Activated T-cell treated with anti-CD3 and anti-CD28 coated beads, Interleukin-2, amount 50 U/mL, for 72 hours (primary cell): Measurements from ENCODE around the gene CYS1. TPM values are rescaled to one million over a fixed set of nuclear protein-coding genes. Genes with fewer than 3 reads are reported as not detected.

Experiments used
- ATAC-seq, 2 donors: fragments of 150-1000 bp; cut with Tn5 transposase; replicated peaks in 1 of 2; 2 replicates each; pipeline ENCODE4 v1.10.0; 2021; ENCODE audit warnings: moderate library complexity in 2 of 2, mild to moderate bottlenecking in 1 of 2
- DNase-seq, 2 donors: peaks; one replicate each; pipeline ENCODE4 v3.0.0; 2021 to 2022; ENCODE audit warnings: mixed read lengths in 1 of 2
- H3K27ac Mint-ChIP-seq: one replicate; pipeline ENCODE4 v1.8.0; 2022; ENCODE audit warnings: mild to moderate bottlenecking, moderate library complexity, mixed read lengths
- H3K27me3 Mint-ChIP-seq: one replicate; pipeline ENCODE4 v1.8.0; 2022; ENCODE audit warnings: low read depth, mixed read lengths
- H3K36me3 Mint-ChIP-seq, 2 donors: one replicate each; pipeline ENCODE4 v1.8.0; 2022; ENCODE audit warnings: mixed read lengths in 2 of 2, mild to moderate bottlenecking in 1 of 2; ENCODE audit not compliant: insufficient read depth in 2 of 2
- H3K4me1 Mint-ChIP-seq: one replicate; pipeline ENCODE4 v1.8.0; 2022; ENCODE audit warnings: low read depth, mixed read lengths
- H3K4me3 Mint-ChIP-seq, 2 donors: one replicate each; pipeline ENCODE4 v1.8.0; 2022; ENCODE audit warnings: mild to moderate bottlenecking in 2 of 2, mixed read lengths in 2 of 2, moderate library complexity in 2 of 2
- H3K9me3 Mint-ChIP-seq, 2 donors: one replicate each; pipeline ENCODE4 v1.8.0; 2022; ENCODE audit warnings: mixed read lengths in 2 of 2
- total RNA-seq, 2 donors: library from RNA; stranded (reverse); gene quantifications; one replicate each; pipeline ENCODE4 v1.2.3, GENCODE V29; 2022

Gene CYS1
- total RNA-seq, 2 donors from 2014 or later = 0.46 to 0.81 TPM

DNA sequence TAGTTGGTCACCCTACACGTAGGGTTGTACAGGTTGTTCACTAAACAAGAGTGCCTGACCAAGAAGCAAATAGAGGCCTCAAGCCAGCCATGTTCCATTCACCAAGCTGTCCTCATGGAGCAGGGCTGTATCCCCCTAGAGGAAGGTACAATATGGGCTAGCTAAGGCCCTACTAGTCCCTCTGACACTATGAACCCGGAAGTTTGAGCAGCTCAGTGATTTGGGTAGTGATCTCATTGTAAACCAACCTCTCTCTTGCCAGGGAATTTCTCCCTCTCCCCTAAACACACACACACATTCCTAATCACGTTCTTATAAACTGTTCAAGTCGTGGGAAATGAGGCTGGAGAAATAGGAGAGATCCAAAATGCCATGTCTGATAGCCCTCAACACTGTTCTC, 6.7 kb upstream of the CYS1 start:
- Mint-ChIP-seq H3K27me3 (peaks cover 87% of the 10 kb centered on the region), H3K36me3 (peaks cover 2 to 6% of the 10 kb centered on the region in 2 donors), H3K4me3 (no peak overlapping the region), H3K27ac (no peak overlapping the region), H3K4me1 (peaks cover 19% of the 10 kb centered on the region), H3K9me3 (peaks cover under 1% of the 10 kb centered on the region in 2 donors)
- ATAC-seq (no peak), DNase-seq (no peak)

DNA sequence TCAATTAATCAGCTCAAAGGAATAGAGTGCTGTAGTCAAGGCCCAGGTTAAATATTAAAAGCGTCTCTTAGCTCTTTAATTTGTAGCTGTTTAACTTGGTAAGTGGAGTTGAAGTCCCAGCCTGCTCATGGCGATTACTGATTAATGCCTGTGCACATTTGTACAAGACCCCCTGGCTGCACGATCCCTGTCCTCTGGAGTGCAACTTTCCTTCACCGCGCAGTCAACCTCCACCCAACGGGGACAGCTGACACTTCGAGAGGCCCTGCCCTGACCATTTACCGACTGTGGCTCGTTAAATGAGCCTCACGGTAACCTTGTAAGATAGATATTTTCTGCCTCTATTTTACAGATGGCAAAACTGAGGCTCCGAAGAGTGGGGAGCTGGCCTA, 5.5 kb upstream of the CYS1 start:
- no peaks in the 10 kb centered on the region for H3K9me3 Mint-ChIP-seq
- no peak for ATAC-seq
- peaks cover 91% of the 10 kb centered on the region for H3K27me3 Mint-ChIP-seq
- peaks cover 22% of the 10 kb centered on the region for H3K4me1 Mint-ChIP-seq
- no peak overlapping the region for H3K4me3 Mint-ChIP-seq
- peaks cover 0 to 2% of the 10 kb centered on the region in 2 donors for H3K36me3 Mint-ChIP-seq
- H3K27ac Mint-ChIP-seq = no peak overlapping the region
- no peak for DNase-seq

DNA sequence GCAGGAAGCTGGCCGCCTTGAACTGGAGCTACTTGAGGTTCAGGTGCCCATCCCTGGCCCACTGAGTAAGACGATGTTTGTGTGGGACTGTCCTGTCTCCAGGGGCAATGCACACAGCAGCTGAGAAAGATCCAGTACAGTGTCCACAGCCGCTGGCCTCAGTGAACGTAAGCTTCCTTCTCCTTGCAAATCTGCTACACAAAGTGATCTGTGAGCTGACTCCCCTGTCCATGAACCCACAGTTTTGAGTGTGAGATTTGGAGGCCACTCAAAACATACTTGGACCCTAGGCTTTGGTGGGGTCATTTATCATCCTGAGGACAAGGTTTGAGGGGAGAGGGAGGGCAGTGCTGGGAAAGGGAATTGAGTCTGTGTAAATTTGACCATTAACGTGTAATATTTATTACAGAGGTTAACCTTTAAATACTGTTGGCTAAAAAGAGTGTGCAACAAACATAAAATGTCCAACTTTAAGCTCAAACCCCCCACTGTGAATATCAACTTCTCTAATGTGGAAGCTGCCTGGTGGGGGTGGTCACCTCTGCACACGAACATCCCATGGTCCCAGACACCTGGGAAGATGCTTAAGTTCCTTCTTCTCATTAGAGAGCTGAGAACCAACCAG, 4.9 kb upstream of the CYS1 start:
- peaks cover 86% of the 10 kb centered on the region for H3K27me3 Mint-ChIP-seq
- H3K36me3 Mint-ChIP-seq = no peaks in the 10 kb centered on the region
- H3K27ac Mint-ChIP-seq = no peak overlapping the region

DNA sequence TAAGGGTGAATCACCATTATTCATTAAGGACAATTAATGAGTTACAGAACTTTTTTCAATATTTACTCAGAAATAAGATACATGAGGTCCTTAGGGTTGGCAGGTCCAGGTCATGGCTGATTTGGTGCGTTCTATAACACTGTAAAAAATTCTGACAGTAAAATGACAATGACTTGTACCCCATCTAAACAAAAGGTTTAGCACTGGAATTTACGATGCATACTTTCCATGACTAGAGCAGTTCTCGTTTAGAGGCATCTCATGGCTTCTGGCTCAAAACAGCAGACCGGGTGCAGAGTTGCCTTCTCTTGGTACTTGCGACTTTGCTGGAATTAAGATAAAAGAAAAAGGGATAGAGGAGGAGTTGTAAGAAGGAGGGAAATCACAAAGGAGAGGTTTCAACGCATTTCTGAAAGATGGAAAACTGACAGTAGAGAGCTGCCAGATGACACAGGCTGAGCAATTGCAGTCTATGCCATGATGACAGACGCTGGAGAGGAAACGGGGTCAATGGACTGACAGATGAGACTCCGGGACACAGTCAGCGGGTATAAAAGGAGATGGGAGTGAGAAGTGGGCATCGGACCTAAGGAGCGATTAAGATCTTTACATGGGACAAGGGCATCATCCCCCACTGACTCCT, 4.1 kb upstream of the CYS1 start:
- Mint-ChIP-seq H3K27me3 (peaks cover 78% of the 10 kb centered on the region), H3K27ac (no peak overlapping the region)

More for the DNA sequence above, 4.9 kb upstream of the CYS1 start:
- ATAC-seq (no peak), DNase-seq (no peak)
- Mint-ChIP-seq H3K4me1 (peaks cover 18% of the 10 kb centered on the region), H3K9me3 (no peaks in the 10 kb centered on the region), H3K4me3 (no peak overlapping the region)

DNA sequence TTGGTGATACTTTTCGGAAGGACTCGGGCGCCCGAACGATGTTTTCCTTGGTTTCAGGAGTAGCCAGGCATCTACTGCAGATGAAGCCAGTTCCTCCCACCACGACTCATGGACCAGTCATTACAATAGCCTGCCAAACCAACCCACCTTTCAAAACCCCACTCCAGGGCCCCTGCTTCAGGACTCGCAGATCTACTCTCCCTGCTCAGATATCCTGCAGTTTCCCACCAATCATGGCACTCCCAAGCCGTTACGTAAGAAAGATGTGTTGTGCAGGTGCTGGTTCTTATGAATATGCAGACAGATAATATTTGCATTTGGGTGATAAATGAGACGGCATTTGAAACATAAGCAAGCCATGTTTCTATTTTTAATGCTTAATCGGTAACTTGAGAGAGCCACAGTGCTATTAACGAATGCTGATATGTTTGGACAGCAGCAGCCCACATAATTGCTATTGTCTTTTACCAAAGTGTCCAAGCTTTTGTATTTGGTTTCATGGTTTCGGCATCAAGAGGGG, 3.5 kb upstream of the CYS1 start:
- no peak overlapping the region for H3K27ac Mint-ChIP-seq
- no peak overlapping the region for H3K4me3 Mint-ChIP-seq
- no peaks in the 10 kb centered on the region for H3K9me3 Mint-ChIP-seq
- H3K4me1 Mint-ChIP-seq = peaks cover 24% of the 10 kb centered on the region
- peak in 1 of 2 donors; percentile 19 for DNase-seq
- peaks cover 0 to 1% of the 10 kb centered on the region in 2 donors for H3K36me3 Mint-ChIP-seq
- H3K27me3 Mint-ChIP-seq = peaks cover 81% of the 10 kb centered on the region
- no peak for ATAC-seq

More for the DNA sequence above, 4.1 kb upstream of the CYS1 start:
- no peak for ATAC-seq
- peaks cover 19% of the 10 kb centered on the region for H3K4me1 Mint-ChIP-seq
- H3K36me3 Mint-ChIP-seq = no peaks in the 10 kb centered on the region
- H3K9me3 Mint-ChIP-seq = no peaks in the 10 kb centered on the region
- no peak for DNase-seq
- H3K4me3 Mint-ChIP-seq = no peak overlapping the region

DNA sequence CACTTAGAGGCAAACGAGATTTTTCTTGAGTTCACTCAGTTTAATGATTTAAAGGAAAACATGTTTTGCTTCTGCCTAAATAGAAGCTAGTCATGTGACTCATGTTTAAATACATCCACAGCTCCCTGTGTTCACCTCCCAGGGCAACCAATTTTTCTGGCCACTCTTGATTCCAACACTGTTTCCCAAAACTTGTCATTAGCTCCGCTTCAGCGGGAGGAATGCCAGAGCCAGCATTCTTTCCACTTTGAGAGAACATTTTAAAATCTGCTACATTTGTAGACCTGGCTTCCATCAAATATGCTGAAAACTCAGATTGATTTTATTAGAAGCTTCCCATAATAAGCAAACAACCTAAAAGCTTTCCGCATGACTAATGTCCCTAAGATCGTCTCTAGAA, 2.8 kb upstream of the CYS1 start:
- ATAC-seq (no peak), DNase-seq (no peak)
- Mint-ChIP-seq H3K4me3 (no peak overlapping the region), H3K27me3 (peaks cover 83% of the 10 kb centered on the region), H3K36me3 (peaks cover 0 to 1% of the 10 kb centered on the region in 2 donors), H3K27ac (no peak overlapping the region), H3K9me3 (no peaks in the 10 kb centered on the region), H3K4me1 (peaks cover 28% of the 10 kb centered on the region)

DNA sequence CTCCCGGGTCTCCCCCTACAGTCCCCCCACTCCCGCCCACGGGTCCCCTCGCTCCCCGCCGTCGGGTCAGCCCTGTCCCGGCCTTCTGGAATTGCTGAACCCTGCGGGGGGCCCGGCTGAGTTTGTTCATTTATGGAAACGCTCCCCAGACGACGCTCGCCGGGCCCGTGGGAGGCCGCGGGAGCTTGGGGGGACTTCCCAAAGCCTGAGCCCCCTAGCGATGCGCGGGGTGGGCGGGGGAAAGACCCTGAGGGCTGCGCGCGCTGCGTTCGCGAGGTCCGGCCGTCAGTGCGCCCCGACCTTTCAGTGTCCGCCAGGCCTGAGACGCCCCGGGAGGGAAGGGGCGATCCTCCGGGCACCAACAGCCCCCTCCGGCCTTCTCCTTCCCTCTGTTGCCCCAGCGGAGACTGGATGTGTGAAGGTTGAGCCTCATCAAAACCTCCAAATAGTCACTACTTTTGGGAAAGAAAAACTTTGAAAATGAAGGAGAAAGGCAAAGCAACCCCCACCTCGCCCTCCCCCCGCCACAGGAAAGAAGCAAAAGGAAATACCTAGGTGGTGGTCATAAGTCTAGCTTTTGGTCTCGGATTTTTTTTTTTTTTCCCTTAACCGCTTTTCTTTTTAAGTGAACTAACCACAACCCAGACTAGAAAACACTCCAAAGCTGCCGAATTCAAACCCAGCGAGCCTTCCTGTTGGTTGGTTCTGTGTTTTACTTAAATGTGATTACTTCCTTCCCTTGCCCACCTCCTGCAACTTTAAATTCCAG, 509 bp upstream of the CYS1 start:
- Mint-ChIP-seq H3K9me3 (no peaks in the 10 kb centered on the region), H3K4me1 (peaks cover 28% of the 10 kb centered on the region), H3K4me3 (peak overlapping the region; percentile 79 to 81), H3K27me3 (peaks cover 82% of the 10 kb centered on the region), H3K27ac (peak overlapping the region; percentile 43), H3K36me3 (peaks cover 0 to 1% of the 10 kb centered on the region in 2 donors)
- peak; percentile 28 to 29 for ATAC-seq
- peak; percentile 23 to 27 for DNase-seq

DNA sequence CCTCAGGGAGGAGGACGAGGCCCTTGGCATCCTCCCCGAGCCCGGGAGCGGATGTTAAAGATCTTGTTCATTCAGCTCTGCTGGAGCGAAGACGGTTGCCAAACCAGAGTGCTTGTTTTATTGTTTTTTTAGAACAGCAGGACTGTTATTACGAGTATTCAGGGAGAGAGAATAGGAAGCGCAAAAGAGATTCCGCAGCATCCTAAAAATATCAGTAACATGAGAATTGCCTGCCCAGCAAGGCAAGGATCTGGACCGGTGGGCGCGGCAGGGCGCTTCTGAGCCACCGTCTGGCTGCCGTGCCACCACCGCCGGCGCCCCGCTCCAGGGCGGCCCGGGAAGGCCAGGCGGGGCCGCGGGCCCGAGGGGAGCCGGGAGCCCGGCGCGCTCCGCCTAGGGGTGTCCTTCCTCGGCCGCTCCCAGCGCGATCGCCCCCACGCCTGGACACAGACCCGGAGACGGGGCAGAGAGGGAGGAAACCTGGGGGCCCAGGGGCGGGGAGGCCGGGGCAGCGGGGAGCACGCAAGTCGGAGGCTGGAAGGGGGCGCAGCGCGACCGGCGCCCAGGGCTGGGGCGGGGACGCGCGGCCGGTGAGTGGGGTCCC, 843 bp downstream of the CYS1 start:
- H3K9me3 Mint-ChIP-seq = no peaks in the 10 kb centered on the region
- H3K36me3 Mint-ChIP-seq = peaks cover 0 to 1% of the 10 kb centered on the region in 2 donors
- DNase-seq (peak; percentile 27 to 34), ATAC-seq (peak; percentile 54 to 67)
- peak overlapping the region; percentile 83 to 89 for H3K4me3 Mint-ChIP-seq
- peak overlapping the region; percentile 56 for H3K27ac Mint-ChIP-seq
- H3K27me3 Mint-ChIP-seq = peaks cover 85% of the 10 kb centered on the region
- H3K4me1 Mint-ChIP-seq = peaks cover 25% of the 10 kb centered on the region

DNA sequence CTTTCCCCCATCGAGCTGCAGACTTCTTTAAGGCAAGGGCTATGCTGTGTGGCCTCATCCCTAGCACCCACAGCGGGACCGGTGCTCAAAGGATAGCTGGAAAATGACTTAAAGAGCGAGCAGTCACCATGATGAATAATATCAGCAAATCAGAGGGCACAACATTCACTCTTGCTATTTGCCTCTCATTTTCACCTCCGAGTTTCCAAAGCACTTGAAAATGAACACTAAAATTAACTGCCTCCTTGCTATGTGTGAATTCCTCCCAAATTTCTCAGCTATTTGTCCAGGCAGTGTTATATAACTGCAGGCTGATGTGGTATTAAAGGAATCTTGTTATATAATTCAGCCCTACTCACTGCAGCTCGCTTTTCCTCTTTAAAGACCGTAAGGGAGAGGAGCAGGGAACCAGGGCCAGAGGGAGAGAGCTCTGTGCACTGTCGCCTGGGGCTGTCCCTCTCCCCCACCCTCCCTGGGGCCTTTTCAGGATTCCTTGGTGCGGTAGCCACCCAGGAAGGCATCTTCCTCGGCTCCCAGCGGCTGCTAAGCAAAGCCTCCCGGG, 1.4 kb downstream of the CYS1 start:
- DNase-seq (no peak), ATAC-seq (no peak)
- Mint-ChIP-seq H3K27me3 (peaks cover 85% of the 10 kb centered on the region), H3K4me1 (peaks cover 20% of the 10 kb centered on the region), H3K27ac (peak overlapping the region; percentile 56), H3K36me3 (peaks cover 0 to 1% of the 10 kb centered on the region in 2 donors), H3K4me3 (peak overlapping the region; percentile 83 to 89), H3K9me3 (no peaks in the 10 kb centered on the region)

DNA sequence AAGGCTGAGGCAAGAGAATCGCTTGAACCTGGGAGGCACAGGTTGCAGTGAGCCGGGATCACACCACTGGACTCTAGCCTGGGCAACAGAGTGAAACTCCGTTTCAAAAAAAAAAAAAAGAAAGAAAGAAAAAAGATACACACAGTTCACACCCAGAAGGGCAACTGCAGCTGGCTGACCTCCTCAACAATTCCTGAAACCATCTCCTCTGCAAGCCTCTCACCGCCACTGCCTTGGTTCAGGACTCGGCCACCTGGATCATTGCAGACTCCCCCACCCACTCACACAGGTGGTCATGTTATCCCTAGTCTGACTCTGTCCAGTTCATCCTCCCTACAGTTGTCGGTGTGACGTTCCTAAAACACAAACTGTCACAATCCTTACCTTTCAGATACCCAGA, 2.2 kb downstream of the CYS1 start:
- Mint-ChIP-seq H3K4me3 (no peak overlapping the region), H3K27ac (no peak overlapping the region), H3K36me3 (peaks cover 0 to 1% of the 10 kb centered on the region in 2 donors), H3K4me1 (peaks cover 18% of the 10 kb centered on the region), H3K9me3 (no peaks in the 10 kb centered on the region), H3K27me3 (peaks cover 85% of the 10 kb centered on the region)
- ATAC-seq = no peak
- no peak for DNase-seq

DNA sequence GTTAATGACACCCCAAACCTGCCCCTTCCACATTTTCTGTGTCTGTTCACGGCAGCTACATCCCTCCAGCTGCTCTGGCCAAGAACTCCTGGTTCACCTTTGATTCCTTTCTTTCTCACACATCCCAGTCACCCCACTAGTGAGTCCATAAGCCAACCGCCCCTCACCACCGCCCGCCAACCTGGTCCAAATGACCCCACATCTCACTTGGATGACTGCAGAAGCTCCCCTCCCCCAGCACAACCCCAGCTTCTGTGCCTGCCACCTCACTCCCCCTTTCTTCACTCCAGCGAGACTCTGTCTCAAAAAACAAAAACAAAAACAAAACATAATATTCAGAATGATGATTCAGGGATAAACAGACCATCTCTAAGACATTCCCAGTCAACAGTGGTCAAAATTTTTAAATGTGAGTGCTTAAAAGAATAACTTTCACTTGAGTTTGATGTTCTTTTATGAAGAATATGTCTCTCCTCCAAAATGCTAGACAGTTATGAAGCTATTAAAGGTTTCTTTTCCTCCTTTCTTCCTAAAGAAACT, 3.2 kb downstream of the CYS1 start:
- Mint-ChIP-seq H3K4me3 (no peak overlapping the region), H3K4me1 (peaks cover 26% of the 10 kb centered on the region), H3K27ac (no peak overlapping the region), H3K9me3 (no peaks in the 10 kb centered on the region), H3K36me3 (peaks cover 0 to 1% of the 10 kb centered on the region in 2 donors), H3K27me3 (peaks cover 84% of the 10 kb centered on the region)
- DNase-seq = no peak
- no peak for ATAC-seq

DNA sequence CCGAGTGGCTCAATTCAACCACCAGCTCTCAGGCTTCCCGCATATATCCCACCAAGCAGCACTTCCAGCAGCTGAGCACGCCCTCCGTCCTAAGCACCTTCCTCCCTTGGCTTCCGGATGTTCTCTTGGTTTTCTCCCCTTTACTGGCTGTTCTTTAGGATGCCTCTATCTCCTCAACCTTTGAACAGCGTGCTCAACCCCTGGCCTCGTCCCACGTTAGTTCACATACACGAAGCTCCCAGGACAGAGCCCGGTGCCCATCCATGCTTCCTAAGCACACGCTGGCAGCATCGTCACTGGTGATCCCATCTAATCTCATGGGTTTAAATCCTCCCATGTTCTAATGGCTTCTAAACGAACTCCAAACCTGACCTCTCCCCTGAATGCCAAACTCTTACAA, 3.7 kb downstream of the CYS1 start:
- Mint-ChIP-seq H3K27me3 (peaks cover 78% of the 10 kb centered on the region), H3K4me3 (no peak overlapping the region), H3K4me1 (peaks cover 26% of the 10 kb centered on the region), H3K27ac (no peak overlapping the region), H3K9me3 (no peaks in the 10 kb centered on the region), H3K36me3 (peaks cover 0 to 1% of the 10 kb centered on the region in 2 donors)
- ATAC-seq (no peak), DNase-seq (no peak)
